ENCODE results near the gene RNU5B-1. TPM values are rescaled to one million over a fixed set of nuclear protein-coding genes. Genes with fewer than 3 reads are reported as not detected.
"Not testable (repeated sequence)": the region's sequence is repeated elsewhere in the genome, so short reads cannot be mapped to it uniquely, and the experiment has no call there.

The RNU5B-1 gene
- polyA plus RNA-seq, 2 of the 4 experiments (the other 2 are of a cell fraction): not detected

GRCh38 chr15:65270811-65271545, 33.5 kb upstream of the RNU5B-1 start:
- peak; percentile 86 for FAIRE-seq
- WGBS (ENCODE audit: missing lambda C conversion rate): 36% methylated on average over 15 of the region's 15 CpGs
- H3K9me3 ChIP-seq, H3K4me2 ChIP-seq, H3K4me3 ChIP-seq: not testable (repeated sequence)
- Histone ChIP-seq H3K4me1 (peaks cover 13% of the 10 kb centered on the region), H3K27ac (0 out of 6 replicates have a peak overlapping the region, but pooled peaks of 1 of the 2 experiments have one; percentile 30)
- ChIA-PET CTCF (interaction anchor here (0.6 to 23.8 kb wide), 50 partner anchors 8 to 336 kb away, joined by 3 to 408 read pairs (median 5); partner anchors contain the start of genes CILP, CLPX and PARP16), POLR2A (interaction anchor here (0.6 to 1.9 kb wide), 3 partner anchors 80 to 162 kb away, joined by 3 to 16 read pairs (median 5); partner anchors contain the start of gene CLPX)
- DNase-seq (ENCODE audit: low read depth in 1 of 2, low spot score in 1 of 2): peak; percentile 84 to 87
- peak; percentile 90 for TF ChIP-seq SMC3 (IDR thresholded peaks at IDR 0.05)
- peak; percentile 88 for TF ChIP-seq CTCF (IDR thresholded peaks at IDR 0.05)
- peak; percentile 85 to 94 for TF ChIP-seq RAD21 (conservative IDR thresholded peaks at IDR 0.05 in 1 of 2, IDR thresholded peaks at IDR 0.05 in 1 of 2)
- peak; percentile 94 to 96 for ATAC-seq

GRCh38 chr15:65275104-65275727, 29.3 kb upstream of the RNU5B-1 start:
- DNase-seq (ENCODE audit: low read depth in 1 of 2, low spot score in 1 of 2) (no peak), FAIRE-seq (no peak), ATAC-seq (no peak; a peak in 1 of 6 replicates)
- 81% methylated on average over 4 of the region's 4 CpGs for WGBS (ENCODE audit: missing lambda C conversion rate)
- no peaks in the 10 kb centered on the region for H3K9me3 ChIP-seq
- H3K4me2 ChIP-seq: peak overlapping the region; percentile 29
- H3K4me3 ChIP-seq: no peak overlapping the region
- POLR2A ChIA-PET: interaction anchor here (0.7 to 2.5 kb wide), 4 partner anchors 9 to 90 kb away, joined by 5 to 13 read pairs (median 10); partner anchors contain the start of genes CLPX, PARP16 and RNU5B-1
- peak overlapping the region; percentile 42 to 76; a peak in 4 of 6 replicates for H3K27ac ChIP-seq
- TF ChIP-seq MAX (IDR thresholded peaks at IDR 0.05): no peak
- no peak for TF ChIP-seq HES2 (IDR thresholded peaks at IDR 0.05)
- TF ChIP-seq BHLHE40 (IDR thresholded peaks at IDR 0.05; ENCODE audit: low read depth, low read length): no peak
- no peak for TF ChIP-seq KDM5A (IDR thresholded peaks at IDR 0.05)
- TF ChIP-seq EP300 (IDR thresholded peaks at IDR 0.05): no peak
- TF ChIP-seq MYC (IDR thresholded peaks at IDR 0.05; ENCODE audit: borderline replicate concordance, low read length): no peak
- TF ChIP-seq ELK1 (IDR thresholded peaks at IDR 0.05; ENCODE audit: low read depth, low read length): no peak
- TF ChIP-seq ZC3H11A (IDR thresholded peaks at IDR 0.05): no peak
- TF ChIP-seq GATA3 (IDR thresholded peaks at IDR 0.05; ENCODE audit: borderline replicate concordance): no peak
- no peak for TF ChIP-seq FOXS1 (CRISPR knock-in tag; IDR thresholded peaks at IDR 0.05)
- TF ChIP-seq PBX3 (IDR thresholded peaks at IDR 0.05): no peak
- no peak for TF ChIP-seq MAFK (IDR thresholded peaks at IDR 0.05; ENCODE audit: partially characterized antibody)
- TF ChIP-seq ZFP36 (IDR thresholded peaks at IDR 0.05; ENCODE audit: borderline replicate concordance, partially characterized antibody): no peak
- no peak for TF ChIP-seq EHMT2 (IDR thresholded peaks at IDR 0.05; ENCODE audit: low read depth)
- no peak for TF ChIP-seq HEYL (CRISPR knock-in tag; IDR thresholded peaks at IDR 0.05)
- no peak for TF ChIP-seq SMC3 (IDR thresholded peaks at IDR 0.05)
- TF ChIP-seq ESRRA (IDR thresholded peaks at IDR 0.05; ENCODE audit: borderline replicate concordance, low read length): no peak; the same call in 1 of the 2 replicates
- H3K4me1 ChIP-seq: peaks cover 20% of the 10 kb centered on the region
- CTCF ChIA-PET: interaction anchor here (0.6 to 23.8 kb wide), 8 partner anchors 8 to 221 kb away, joined by 3 to 408 read pairs (median 5); partner anchors contain the start of genes CLPX and PARP16
